Measurements from ENCODE around the gene MAP3K19.
"Not testable (repeated sequence)": the region's sequence is repeated elsewhere in the genome, so short reads cannot be mapped to it uniquely, and the experiment has no call there.

The MAP3K19 gene

DNA sequence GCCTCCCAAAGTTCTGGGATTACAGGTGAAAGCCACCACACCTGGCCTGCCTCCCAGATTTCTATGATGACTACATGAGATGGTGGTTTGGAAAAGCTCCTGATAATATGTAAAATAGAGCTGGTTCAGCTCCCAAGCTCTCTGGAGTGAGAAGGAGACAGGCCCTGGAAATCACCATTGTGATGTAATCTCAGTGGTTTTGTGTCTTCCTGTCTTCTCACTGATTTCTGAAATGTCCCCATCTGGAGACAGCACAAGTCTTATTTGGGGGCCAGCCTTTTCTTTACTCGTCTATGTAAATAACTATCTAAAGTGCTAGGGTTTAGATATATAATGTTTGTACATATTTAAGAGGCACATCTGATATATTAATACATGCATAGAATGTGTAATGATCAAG lies 64.6 kb downstream of the MAP3K19 start:
- DNase-seq: no peak

DNA sequence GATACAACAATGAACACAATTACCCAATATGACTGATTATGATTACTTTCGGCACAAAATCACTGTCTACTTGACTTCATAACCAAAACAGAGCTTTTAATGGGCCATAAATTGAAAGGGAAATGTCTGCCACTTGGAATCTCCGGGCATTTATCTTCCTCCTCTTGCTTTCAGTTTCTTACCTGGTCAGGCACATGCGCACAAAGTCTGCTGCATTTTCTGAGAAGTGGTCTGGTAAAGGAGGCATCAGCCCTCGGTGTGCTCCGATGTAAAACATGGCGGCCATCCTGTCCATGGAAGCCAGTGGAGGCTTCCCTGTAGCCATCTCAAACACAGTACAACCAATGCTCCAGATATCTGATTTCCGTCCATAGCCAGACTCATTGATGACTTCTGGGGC lies 66.6 kb downstream of the MAP3K19 start:
- DNase-seq: no peak

DNA sequence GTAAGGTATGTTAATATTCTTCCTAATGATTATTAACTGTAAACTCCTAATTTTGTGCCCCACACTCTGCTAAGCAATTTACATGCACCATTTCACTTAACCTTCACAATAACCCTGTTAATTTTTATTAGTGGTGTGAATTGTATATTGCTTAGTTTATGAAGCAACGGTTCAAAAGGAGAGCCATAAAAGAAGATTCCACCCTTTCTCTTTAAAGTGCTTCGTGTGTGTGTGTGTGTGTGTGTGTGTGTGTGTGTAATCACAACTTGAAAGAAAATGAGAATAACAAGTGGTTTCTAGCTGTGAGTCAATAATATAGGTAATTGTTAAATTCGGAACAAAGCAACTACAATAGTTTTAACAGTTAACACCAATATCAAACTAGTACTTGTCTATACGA lies 68.0 kb downstream of the MAP3K19 start:
- DNase-seq: no peak

GRCh38 chr2:134977104-134977503 lies 70.1 kb downstream of the MAP3K19 start:
- not testable (repeated sequence) for DNase-seq

- no peak for DNase-seq
These were observed 71.1 kb downstream of the MAP3K19 start for GRCh38 chr2:134976074-134976702.

GRCh38 chr2:134975281-134976009 lies 71.8 kb downstream of the MAP3K19 start:
- DNase-seq: peak; percentile 1

DNA sequence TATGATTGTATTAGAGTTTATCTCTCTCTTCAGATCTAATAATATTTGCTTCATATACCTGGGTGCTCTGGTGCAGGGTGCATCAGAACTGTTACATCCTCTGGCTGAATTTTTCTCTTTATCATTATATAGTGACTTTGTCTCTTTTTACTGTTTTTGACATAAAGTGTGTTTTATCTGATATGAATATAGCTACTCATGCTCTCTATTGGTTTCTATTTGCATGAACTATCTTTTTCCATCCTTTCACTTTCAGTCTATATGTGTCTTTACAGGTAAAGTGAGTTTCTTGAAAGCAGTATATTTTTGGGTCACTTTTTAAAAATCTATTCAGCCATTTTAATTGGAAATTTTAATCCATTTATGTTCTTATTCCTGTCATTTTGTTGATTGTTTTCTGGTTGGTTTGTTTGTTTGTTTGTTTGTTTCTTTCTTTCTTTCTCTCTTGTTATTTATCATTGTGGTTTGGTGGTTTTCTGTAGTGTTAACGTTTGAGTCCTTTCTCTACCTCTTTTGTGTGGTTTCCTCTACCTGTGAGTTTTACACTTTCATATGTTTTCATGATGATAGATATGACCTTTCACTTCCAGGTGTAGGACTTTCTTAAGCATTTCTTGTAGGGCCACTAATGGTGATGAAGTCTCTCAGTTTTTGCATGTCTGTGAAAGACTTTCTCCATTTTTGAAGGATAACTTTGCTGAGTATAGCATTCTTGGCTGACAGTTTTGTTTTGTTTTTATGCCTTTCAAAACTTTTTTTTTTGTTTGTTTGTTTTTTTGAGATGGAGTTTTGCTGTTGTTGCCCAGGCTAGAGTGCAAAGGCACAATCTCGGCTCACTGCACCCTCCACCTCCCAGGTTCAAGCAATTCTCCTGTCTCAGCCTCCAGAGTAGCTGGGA lies 73.8 kb downstream of the MAP3K19 start:
- DNase-seq: no peak

DNA sequence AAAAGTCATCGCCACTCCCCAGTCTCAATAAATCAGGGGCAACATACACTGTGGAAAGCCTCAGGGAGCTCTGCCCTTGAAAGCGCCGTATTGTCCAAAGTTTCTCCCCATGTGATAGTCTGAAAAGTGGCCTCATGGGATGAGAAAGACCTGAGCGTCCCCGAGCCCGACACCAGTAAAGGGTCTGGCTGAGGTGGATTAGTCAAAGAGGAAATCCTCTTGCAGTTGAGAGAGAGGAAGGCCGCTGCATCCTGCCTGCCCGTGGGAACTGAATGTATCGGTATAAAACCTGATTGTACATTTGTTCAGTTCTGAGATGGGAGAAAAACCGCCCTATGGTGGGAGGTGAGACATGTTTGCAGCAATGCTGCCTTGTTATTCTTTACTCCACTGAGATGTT lies 80.1 kb downstream of the MAP3K19 start:
- not testable (repeated sequence) for DNase-seq

GRCh38 chr2:134957477-134957876 lies 89.8 kb downstream of the MAP3K19 start:
- DNase-seq: no peak

DNA sequence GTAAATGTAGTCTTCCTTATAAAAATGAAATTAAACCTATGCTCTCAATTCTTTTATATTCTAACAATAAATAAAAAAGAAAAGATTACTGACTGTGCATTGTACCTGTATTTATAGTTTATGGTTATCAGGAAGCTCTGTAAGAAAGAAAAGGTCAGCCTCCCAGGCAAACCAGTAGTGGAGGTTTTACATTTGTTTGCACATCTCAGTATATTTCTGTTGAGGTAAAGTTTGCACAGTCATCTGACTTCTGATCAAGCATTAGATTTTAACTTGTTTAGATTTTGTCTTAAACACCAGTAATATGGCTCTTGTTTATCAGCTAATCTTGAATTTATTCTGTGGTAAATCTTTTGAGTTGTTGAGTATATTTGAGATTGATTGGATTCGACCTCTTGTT lies 91.5 kb downstream of the MAP3K19 start:
- DNase-seq: no peak

- DNase-seq: no peak
These were observed 93.2 kb downstream of the MAP3K19 start for GRCh38 chr2:134954065-134954464.

DNA sequence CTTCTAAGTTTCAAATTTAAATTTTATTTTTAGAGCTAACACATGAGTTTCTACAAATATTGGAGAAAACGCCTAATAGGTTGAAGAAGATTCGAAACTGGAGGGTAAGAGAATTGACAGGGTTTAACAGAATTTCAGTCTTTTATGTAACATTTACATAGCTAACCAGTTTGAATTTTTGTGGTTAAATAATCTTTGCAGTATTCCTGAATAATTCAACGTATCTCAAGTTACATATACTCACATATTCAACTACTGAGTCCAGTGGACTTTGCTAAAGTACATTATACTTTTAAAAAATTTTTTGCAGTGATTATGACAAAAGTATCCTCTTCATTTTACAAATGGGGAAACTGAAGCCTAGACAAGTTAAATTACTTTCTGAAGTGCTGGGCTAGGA lies 94.6 kb downstream of the MAP3K19 start:
- DNase-seq: no peak

DNA sequence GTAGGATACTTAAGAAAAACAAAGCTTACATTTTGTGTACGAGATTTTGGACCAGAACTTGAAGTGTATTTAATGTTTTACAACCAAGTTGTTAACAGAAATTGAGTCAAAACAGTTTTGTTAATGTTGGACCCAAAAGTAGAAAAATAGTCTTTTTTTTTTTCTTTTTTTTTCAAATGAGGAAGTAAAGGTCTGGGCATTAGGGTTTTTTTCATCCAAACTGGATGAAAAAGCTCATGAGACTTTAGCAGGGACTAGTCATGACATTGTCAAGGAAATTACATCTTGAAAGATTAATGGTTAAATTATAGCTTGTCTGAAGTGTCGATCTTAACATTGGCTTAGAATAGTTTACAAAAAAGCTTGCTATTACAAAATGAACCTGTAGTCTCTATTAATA lies 96.4 kb downstream of the MAP3K19 start:
- DNase-seq: no peak

GRCh38 chr2:134949981-134950708 lies 97.1 kb downstream of the MAP3K19 start:
- DNase-seq: no peak

- no peak for DNase-seq
These were observed 101.2 kb downstream of the MAP3K19 start for GRCh38 chr2:134946073-134946472.

- DNase-seq: no peak
These were observed 102.3 kb downstream of the MAP3K19 start for GRCh38 chr2:134944975-134945374.

DNA sequence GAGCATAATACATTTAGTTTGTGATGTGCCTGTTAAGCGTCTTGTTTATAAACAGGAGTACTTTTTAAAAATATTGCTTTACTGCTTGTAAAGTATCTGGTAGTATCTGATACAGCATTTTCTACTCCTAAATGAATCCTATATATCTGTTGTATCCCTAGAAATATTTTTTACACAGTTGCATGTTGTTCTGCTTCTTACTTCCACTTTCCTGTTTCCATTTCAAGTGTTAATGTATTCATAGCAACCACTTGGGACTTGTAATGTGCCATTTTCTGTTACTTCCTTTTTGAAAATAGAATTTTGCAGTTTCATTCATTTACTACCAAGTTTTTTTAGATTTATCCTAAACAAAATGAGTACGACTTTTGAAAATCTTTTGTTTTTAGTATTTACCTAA lies 103.7 kb downstream of the MAP3K19 start:
- no peak for DNase-seq

GRCh38 chr2:134936691-134937090 lies 110.6 kb downstream of the MAP3K19 start:
- DNase-seq: no peak

GRCh38 chr2:134934641-134935040 lies 112.6 kb downstream of the MAP3K19 start:
- DNase-seq: no peak

DNA sequence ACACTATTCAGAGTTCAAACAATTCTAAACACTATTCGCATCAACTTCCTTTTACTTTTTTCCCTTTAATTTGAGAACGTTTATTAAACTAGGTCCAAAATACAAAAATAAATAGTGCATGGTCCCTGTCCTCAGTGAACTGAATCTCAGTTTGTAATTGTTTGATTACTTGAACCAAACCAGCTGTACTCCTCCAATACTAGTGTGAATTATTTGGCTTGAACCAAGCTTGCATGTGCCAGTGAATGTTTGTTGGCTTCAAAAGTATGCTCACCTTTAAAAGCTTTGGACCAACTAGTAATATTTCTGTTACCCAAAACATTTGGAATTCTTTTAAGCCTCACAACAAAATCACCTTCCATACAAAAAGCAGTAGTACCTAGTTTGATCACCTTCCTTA lies 113.1 kb downstream of the MAP3K19 start:
- DNase-seq: no peak

DNA sequence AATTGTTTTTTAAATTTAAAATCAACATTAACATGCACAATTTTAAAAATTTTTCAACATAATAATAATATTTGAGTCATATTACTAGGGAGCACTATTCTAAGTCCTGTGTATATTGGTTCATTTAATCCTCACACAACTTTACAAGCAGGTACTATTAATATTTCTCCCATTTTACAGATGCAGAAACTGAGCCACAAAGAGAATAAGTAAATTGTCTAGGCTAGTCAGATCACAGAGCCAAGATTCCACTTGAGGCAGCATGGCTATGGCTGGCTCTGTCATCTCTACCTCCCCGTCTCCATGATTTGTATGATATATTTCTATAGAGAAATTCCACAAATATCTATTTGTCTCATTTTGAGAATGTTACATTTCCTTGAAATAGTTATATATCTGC lies 113.5 kb downstream of the MAP3K19 start:
- DNase-seq: no peak

DNA sequence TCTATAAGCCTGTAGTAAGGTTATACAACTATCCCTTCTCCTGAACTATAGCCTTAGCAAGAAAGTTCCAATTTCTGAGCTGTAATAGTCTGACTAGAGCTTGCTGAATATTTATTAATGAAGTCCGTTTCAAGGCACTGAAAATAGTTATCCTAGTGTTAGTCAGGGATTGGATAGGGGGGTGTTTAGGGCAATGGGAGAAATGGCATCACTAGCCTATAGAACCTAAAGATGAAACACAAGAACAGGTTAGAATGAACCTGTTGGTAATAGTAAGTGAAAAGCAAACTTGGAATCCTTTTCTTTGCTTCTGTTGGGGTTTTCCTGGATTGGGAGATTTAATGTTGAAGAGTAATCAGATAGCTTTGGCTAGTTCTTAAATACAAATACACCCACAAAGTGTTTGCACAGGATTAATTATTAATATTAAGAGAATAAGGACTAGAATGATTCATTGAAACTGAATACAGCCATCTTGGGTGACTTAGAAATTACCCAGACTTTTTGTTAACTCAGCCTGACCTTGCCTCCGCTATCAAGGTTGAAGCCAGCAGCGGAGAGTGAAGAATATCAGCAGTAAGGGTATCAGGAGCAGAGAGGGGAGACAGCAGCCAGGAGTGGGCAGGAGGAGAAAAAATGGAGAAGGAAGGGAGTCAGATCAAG lies 114.3 kb downstream of the MAP3K19 start:
- no peak for DNase-seq

- DNase-seq: no peak
These were observed 120.1 kb downstream of the MAP3K19 start for GRCh38 chr2:134927195-134927594.
